SH-SY5Y (cell line): ENCODE data around the gene CZIB.

Experiments
- GATA2 ChIP-seq: IDR thresholded peaks from 2 replicates; pipeline ENCODE4 v1.6.1; 2011; ENCODE audit warnings: mild to moderate bottlenecking, low read depth, low read length
- GATA3 ChIP-seq: IDR thresholded peaks from 2 replicates; pipeline ENCODE4 v1.6.1; 2011; ENCODE audit warnings: low read depth, mild to moderate bottlenecking, low read length, moderate library complexity

DNA sequence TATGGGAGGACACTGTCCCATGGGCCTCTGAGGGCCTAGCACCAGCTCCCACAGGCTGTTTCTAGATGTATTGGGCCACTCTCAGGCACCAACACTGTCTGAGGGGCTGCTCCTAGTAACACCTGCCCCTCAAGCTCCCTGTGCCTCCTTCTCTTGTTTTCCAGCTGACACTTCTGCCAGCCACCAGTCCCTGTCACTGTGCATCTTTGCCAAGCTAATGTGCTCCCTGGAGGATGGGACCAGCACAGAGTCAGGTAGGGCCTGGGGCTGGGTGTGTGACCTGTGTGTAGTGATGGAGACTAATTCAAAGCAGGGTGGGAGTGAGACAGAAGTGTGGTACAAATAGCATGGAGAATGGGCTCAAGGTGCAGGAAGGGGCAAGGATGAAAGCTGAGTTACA, 47.3 kb upstream of the CZIB start:
- TF ChIP-seq GATA2 (no peak), GATA3 (no peak)
